GM19035 (cell line): ENCODE measurements around the gene KRT39.
"Not testable (repeated sequence)": the region's sequence is repeated elsewhere in the genome, so short reads cannot be mapped to it uniquely, and the experiment has no call there.

ENCODE experiments used
- ATAC-seq: cut with Tn5 transposase; IDR thresholded peaks from one replicate; pipeline ENCODE4 v1.9.1; 2021; ENCODE audit not compliant: unreplicated experiment

Gene KRT39

GRCh38 chr17:40944531-40944930 lies 22.2 kb downstream of the KRT39 start:
- ATAC-seq: no peak

DNA sequence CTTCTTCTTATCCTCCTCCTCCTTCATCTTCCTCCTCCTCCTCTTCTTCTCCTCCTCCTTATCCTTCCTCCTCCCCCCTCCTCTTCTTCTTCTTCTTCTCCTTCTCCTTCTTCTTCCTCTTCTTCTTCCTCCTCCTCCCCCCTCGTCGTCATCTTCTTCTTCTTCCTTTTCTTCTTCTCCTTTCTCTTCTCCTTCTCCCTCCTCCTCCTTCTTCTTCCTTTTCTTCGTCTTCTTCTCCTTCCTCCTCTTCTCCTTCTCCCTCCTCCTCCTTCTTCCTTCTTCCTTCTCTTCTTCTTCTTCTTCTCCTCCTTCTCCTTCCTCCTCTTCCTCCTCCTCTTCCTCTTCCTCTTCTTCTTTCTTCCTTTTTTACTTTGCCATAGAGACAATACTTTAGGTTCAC lies 24.2 kb downstream of the KRT39 start:
- no peak for ATAC-seq

- no peak for ATAC-seq
Measured at GRCh38 chr17:40940266-40940665, 26.5 kb downstream of the KRT39 start.

DNA sequence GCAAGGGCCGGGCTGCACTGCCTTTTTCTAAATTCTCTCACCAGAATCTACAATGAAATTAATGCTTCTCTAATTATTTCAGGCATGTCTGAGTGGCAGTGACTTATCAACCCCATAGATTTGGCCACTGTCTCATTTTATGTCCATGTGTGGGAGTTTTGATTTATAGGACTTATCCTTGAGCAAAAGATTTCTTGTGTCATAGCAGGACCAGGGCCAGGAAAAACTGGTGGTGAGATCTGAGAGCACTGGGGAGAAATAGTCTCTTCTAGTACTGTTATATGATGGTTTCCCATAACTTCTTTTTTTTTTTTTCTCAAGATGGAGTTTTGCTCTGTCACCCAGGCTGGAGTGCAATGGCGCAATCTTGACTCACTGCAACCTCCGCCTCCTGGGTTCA lies 27.8 kb downstream of the KRT39 start:
- ATAC-seq: no peak

- no peak for ATAC-seq
Measured at GRCh38 chr17:40937384-40937819, 29.3 kb downstream of the KRT39 start, which contains the start of gene KRT23. KRT23 (minus strand) TSS chr17:40937646; CDS start chr17:40936603, 1,043 bp downstream.

- no peak for ATAC-seq
Measured at GRCh38 chr17:40936976-40937375, 29.8 kb downstream of the KRT39 start.

- no peak for ATAC-seq
Measured at GRCh38 chr17:40936437-40936971, 30.2 kb downstream of the KRT39 start.

DNA sequence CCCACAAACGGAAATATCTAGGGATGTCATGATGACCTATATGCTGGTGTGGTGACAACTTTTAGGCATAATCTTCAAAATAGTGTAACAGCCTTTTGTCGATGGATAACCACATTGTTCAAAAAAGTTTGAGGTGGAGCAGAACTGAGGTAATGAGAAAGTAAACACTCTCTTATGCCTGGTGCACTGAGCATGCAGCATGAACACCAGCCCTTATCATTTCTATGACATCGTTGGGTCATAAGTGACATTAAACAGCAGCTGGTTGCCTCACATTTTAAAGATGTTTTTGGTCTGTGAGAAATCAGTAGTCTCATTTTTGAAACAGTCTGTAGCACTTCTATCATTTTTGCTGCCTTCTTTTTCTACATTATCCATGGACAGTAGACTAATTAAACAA lies 31.1 kb downstream of the KRT39 start:
- ATAC-seq: no peak

GRCh38 chr17:40932608-40933007 lies 34.1 kb downstream of the KRT39 start:
- no peak for ATAC-seq

DNA sequence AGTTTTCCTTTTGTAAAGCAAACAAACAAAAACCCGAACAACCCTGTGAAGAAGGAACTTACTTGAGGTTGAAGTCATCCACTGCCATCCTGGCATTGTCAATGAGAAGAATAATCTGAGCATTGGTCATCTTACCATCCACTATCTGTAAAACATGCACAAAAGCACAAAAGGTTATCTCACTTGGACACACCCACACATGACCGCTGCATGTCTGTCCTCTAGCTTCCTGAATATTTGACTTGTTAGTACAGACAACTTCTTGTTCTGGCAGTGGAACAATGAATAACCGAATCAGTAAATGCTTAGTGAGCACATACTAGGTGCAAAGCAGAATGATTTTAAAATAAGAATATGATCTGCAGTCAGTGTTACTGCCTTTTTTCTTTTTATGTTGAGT lies 35.4 kb downstream of the KRT39 start:
- ATAC-seq: no peak

DNA sequence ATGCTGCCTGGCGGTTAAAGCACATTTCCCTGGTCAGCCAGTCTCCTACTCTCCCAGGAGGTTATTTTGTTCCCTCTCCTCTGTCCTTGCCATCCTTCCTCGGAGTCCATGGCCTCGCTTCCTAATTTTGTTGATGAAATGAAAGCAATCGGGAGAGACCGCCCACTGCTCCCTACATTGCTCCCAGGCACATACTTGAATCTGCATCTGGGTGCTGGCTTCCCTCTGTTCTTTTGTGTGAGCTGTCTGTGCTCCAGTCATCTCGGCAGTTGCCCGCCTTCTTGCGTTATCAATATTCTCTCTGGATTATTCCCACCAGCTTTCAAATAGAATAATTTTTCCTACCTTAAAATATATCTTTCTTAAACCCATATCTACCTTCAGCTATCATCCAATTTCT lies 40.4 kb downstream of the KRT39 start:
- no peak for ATAC-seq

DNA sequence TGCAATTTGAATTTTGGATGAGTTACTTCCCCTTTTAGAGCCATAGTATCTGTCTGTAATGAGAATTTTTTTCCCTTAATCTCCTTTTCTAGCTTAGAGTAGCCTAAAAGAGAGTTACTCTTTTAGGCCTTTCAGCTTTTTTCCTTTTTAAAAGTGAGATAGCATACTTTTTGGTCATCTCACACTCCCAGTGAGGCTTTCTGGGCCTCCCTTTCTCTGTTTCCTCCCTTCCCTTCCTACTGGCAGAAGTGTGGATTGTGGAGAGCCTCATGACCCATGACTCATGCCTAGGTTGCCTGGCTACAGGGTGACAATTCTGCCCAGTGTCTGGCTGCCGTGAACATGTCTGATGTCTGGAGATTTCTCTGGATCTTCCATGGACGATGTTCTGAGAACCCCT lies 44.5 kb downstream of the KRT39 start:
- ATAC-seq: no peak

DNA sequence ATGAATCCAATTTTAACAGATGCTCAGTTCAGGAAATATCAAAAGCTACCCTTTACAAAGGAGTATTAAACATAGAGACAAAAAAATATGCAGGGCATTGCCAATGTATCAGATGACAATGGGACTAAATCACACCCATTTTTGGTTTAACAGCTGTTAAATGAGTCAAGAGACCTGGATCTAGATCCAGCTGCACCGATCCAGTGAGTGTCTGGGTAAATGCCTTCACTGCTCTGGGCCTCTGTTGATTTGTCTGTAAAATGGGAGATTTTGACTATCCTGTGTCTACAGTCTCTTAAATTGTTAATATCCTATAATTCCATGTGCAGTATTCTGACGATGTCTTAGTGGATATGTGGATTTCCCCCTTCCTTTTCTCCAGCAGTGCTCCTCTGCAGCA lies 45.7 kb downstream of the KRT39 start:
- no peak for ATAC-seq

- not testable (repeated sequence) for ATAC-seq
Measured at GRCh38 chr17:40917116-40917515, 49.6 kb downstream of the KRT39 start.

GRCh38 chr17:40916366-40916765 lies 50.4 kb downstream of the KRT39 start:
- no peak for ATAC-seq

DNA sequence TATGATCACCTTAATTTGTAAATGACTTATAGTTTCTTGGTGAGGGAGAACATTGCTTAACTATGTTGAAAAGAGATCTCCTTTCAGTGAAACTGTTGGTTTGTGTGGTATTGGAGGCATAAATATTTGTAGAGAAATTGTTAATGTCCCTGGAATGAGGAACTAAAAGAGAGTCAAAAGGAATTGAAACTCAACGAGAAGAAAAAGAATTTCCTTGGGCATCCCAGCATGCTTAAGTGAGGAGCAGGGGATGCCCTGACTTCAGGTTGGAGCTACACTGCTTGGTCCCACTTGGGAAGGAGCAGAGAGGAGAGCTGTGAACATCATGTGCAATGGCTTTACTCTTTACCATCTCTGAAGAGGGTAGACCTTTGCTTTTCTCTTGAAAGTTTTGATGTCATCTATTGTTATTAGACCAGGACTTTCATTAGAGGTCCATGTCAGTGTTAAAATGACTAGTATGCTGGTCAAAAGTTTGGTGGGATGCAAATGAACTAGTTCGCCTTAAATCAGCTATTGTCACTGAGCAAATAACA lies 51.0 kb downstream of the KRT39 start:
- ATAC-seq: no peak

GRCh38 chr17:40915199-40915661 lies 51.5 kb downstream of the KRT39 start:
- no peak for ATAC-seq

DNA sequence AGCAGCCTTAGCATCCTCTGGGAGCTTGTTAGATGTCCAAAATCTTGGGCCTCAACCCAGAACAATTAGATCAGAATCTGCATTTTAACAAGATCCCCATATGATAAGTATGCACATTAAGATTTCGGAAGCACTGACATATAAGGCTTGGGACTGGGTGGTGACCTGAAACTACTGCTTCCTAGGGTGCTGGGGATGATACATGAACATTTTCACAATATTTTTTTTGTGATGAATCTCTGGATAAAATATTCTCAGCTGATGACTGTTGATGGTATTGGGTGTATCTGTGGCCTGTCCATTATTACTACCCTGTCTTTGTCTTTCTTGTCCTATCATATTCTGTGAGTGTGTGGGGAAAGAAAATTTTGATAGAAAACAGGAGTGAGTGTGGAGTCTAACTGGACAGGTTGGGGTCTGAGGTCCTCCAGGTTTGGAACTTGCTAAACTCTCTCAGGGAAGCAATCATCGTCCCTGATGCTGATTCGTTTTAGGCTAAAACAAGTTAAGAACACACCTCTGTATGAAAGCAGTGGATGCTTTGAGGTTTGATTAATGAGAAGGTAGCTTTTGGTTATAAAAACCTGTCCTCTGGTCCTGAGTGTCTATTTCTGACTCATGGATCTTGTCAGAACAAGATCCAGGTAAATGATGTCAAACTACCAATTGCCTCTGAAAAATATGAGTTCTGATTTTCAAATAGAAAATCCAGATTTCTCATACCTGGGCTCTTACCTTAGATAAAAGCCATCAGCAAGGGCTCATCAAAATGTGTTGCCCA lies 52.5 kb downstream of the KRT39 start:
- no peak for ATAC-seq

GRCh38 chr17:40912486-40913210 lies 54.1 kb downstream of the KRT39 start:
- ATAC-seq: no peak

DNA sequence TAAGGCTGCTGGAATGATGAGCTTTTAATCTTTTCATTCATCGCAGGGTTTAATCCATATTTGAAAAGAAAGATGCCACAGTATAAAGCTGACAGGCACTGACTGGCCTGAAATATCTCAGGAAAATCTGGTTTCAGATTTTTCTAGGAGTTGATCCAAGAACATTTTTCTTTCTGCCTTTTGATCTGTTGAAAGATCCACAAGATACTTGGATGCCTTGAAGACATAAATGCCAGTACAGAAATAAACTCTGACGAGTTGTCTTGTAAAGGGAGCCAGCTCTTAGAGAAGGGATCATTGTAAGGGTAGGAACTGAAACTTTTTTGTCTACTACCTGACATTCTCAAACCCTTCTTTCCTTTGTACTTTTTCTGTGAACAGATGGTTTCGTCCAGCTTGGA lies 56.3 kb downstream of the KRT39 start:
- ATAC-seq: no peak

DNA sequence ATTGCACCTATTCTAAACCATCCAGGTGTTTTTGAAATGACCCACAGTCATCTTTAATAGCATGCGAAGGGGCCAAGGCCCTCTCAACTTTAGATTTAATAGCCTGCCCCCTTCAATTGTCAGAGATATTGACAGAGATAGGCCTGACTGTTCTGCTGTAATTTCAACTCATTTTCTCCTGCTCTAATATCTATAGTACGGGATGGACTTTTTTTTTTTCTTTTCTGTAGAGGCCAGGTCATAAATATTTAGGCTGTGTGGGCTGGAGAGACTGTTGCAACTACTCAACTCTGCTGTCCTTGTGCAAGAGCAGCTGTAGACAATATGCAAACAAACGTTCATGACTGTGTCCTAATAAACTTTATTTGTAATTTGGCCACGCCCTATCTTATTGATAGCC lies 57.0 kb downstream of the KRT39 start:
- ATAC-seq: no peak

DNA sequence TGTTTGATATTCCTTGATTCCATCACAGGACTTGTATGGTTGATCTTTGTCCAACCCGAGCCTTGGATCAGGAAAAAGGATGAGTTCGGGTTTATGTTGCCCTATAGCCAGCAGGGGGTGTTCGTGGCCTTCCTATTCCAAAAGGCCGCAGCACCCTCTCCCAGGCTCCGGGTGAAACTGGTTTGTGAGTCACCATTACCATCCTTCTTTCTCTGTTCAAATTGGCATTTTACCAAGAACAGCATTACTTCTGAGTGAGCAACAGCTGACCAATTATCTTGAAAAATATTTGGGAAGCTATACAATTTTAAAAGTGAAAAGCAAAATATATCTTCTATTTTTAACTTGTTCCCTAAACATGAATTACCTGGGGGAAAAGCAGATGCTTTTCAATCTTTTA lies 57.4 kb downstream of the KRT39 start:
- no peak for ATAC-seq
